ENCODE results near the gene SPATA16.

DNA sequence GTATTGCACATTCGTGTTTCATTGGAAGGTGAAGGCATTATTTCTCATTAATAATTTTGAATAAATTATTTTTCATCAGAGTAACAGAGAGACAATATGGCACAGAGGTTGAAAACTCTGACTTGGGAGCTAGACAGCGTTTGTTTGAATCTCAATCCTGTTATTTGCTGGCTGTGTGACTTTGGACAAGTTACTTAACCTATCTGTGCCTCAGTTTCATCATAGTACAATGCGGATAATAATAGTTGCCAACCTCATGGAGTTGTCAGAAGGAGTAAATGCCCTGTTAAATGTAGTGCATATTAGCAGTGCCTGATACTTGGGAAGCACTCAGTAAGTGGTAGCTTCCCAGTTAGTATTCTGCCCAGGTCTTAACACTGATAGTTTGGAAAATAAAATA lies 151.7 kb downstream of the SPATA16 start:
- TF ChIP-seq, protein P1, sequence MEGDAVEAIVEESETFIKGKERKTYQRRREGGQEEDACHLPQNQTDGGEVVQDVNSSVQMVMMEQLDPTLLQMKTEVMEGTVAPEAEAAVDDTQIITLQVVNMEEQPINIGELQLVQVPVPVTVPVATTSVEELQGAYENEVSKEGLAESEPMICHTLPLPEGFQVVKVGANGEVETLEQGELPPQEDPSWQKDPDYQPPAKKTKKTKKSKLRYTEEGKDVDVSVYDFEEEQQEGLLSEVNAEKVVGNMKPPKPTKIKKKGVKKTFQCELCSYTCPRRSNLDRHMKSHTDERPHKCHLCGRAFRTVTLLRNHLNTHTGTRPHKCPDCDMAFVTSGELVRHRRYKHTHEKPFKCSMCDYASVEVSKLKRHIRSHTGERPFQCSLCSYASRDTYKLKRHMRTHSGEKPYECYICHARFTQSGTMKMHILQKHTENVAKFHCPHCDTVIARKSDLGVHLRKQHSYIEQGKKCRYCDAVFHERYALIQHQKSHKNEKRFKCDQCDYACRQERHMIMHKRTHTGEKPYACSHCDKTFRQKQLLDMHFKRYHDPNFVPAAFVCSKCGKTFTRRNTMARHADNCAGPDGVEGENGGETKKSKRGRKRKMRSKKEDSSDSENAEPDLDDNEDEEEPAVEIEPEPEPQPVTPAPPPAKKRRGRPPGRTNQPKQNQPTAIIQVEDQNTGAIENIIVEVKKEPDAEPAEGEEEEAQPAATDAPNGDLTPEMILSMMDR (IDR thresholded peaks at IDR 0.05; ENCODE audit: extremely low read depth in 1 of 2, insufficient read depth in 1 of 2, low read depth in 1 of 2, low read length in 2 of 2), result no peak
- TF ChIP-seq POLR2AphosphoS5 (IDR thresholded peaks at IDR 0.05; ENCODE audit: insufficient read depth, low read depth, low read length) (no peak), FOS (IDR thresholded peaks at IDR 0.05; ENCODE audit: borderline replicate concordance, insufficient read depth, low read length) (no peak), EZH2 (IDR thresholded peaks at IDR 0.05; ENCODE audit: borderline replicate concordance, low read depth, low read length, severe bottlenecking) (no peak), POLR2A (IDR thresholded peaks at IDR 0.05; ENCODE audit: low read depth, low read length) (no peak)
- TF ChIP-seq, protein P2, sequence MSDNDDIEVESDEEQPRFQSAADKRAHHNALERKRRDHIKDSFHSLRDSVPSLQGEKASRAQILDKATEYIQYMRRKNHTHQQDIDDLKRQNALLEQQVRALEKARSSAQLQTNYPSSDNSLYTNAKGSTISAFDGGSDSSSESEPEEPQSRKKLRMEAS (IDR thresholded peaks at IDR 0.05; ENCODE audit: insufficient read depth, insufficient read length), result no peak
